OCI-LY1 (cell line): Measurements from ENCODE around the gene MACROD2.

Source experiments
- H2AFZ ChIP-seq: fragments of 200-600 bp; sonication (generic), shearing (Covaris generic); 2 replicates; pipeline ENCODE4 v1.6.0; 2014; ENCODE audit warnings: antibody characterized with exemption, mild to moderate bottlenecking, low read length
- H3F3A ChIP-seq: fragments of 200-600 bp; sonication (generic), shearing (Covaris generic); 2 replicates; pipeline ENCODE4 v1.6.0; 2014; ENCODE audit warnings: mild to moderate bottlenecking, antibody characterized with exemption, low read length, moderate library complexity; ENCODE audit not compliant: insufficient read depth
- H3K27ac ChIP-seq: fragments of 200-600 bp; sonication (generic); 2 replicates; pipeline ENCODE4 v1.5.1; 2014; ENCODE audit warnings: low read length, mixed run types, mild to moderate bottlenecking, low read depth; ENCODE audit not compliant: poor library complexity, severe bottlenecking
- H3K27me3 ChIP-seq: fragments of 200-600 bp; sonication (generic); 2 replicates; pipeline ENCODE4 v1.6.0; 2014; ENCODE audit warnings: antibody characterized with exemption, mild to moderate bottlenecking, low read length, moderate library complexity; ENCODE audit not compliant: insufficient read depth
- H3K36me3 ChIP-seq: fragments of 200-600 bp; sonication (generic); 2 replicates; pipeline ENCODE4 v1.6.1; 2014; ENCODE audit warnings: mild to moderate bottlenecking, antibody characterized with exemption, low read length, moderate library complexity, mixed read lengths; ENCODE audit not compliant: insufficient read depth
- H3K4me1 ChIP-seq: fragments of 200-600 bp; sonication (generic); 2 replicates; pipeline ENCODE4 v1.5.1; 2014; ENCODE audit warnings: mild to moderate bottlenecking, low read length, moderate library complexity; ENCODE audit not compliant: insufficient read depth, severe bottlenecking
- H3K4me2 ChIP-seq: fragments of 200-600 bp; sonication (generic), shearing (Covaris generic); 2 replicates; pipeline ENCODE4 v1.6.1; 2014; ENCODE audit warnings: low read length
- H3K4me3 ChIP-seq: fragments of 200-600 bp; sonication (generic); 2 replicates; pipeline ENCODE4 v1.5.1; 2014; ENCODE audit warnings: low read length, low read depth, mild to moderate bottlenecking, mixed read lengths; ENCODE audit not compliant: poor library complexity, severe bottlenecking
- H3K79me2 ChIP-seq: fragments of 200-600 bp; shearing (Covaris generic); 2 replicates; pipeline ENCODE4 v1.6.1; 2016; ENCODE audit warnings: mixed run types, low read length, mixed read lengths; ENCODE audit not compliant: insufficient read depth
- H3K9ac ChIP-seq: fragments of 200-600 bp; sonication (generic), shearing (Covaris generic); 2 replicates; pipeline ENCODE4 v1.6.1; 2014; ENCODE audit warnings: mild to moderate bottlenecking, low read length, mixed read lengths
- H3K9me2 ChIP-seq: fragments of 200-600 bp; sonication (generic), shearing (Covaris generic); 2 replicates; pipeline ENCODE4 v1.6.1; 2014; ENCODE audit warnings: low read depth, mild to moderate bottlenecking, low read length, mixed read lengths
- H3K9me3 ChIP-seq: fragments of 200-600 bp; shearing (Covaris generic); 2 replicates; pipeline ENCODE4 v1.6.1; 2014; ENCODE audit warnings: low read length, mixed read lengths
- H4K20me1 ChIP-seq: fragments of 200-600 bp; sonication (generic), shearing (Covaris generic); 2 replicates; pipeline ENCODE4 v1.6.0; 2016; ENCODE audit warnings: mild to moderate bottlenecking, low read length; ENCODE audit not compliant: insufficient read depth
- EZH2 ChIP-seq: fragments of 200-600 bp; sonication (generic), shearing (Covaris generic); IDR thresholded peaks from 2 replicates; pipeline ENCODE4 v1.8.0; 2017; ENCODE audit warnings: borderline replicate concordance, mixed run types, mild to moderate bottlenecking, antibody characterized with exemption, low read length, moderate library complexity, mixed read lengths
- TF ChIP-seq, protein P1 (sequence below): fragments of 200-600 bp; sonication (generic), shearing (Covaris generic); IDR thresholded peaks from 2 replicates; pipeline ENCODE4 v1.5.1; 2017; ENCODE audit warnings: mild to moderate bottlenecking, antibody characterized with exemption, low read length, moderate library complexity, mixed read lengths

MACROD2 gene

DNA sequence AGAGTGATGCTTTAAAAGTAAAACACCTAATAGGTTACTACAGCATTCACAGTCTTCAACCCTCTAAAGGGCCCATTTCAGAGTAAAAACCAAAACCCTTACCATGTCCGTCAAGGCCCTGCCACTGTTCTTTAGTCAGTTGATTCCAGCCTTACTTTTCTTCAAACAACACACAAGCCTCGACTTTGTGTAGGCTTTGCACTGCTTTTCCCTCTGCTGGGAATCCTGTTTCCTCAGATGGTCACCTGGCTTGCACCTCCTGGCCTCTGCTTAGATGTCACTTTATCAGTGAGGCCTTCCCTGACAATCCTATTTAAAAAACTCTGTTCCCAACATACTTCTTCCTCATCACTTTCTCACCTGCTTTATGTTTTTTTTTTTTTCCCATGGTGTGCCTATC, 419.2 kb downstream of the MACROD2 start:
- H3K4me1 ChIP-seq: no peaks in the 10 kb centered on the region
- H3K36me3 ChIP-seq: no peaks in the 10 kb centered on the region
- H3K27me3 ChIP-seq: no peaks in the 10 kb centered on the region
- H3F3A ChIP-seq: no peaks in the 10 kb centered on the region
- no peak overlapping the region for H2AFZ ChIP-seq
- no peak overlapping the region for H3K4me2 ChIP-seq
- no peaks in the 10 kb centered on the region for H4K20me1 ChIP-seq
- no peak overlapping the region for H3K9ac ChIP-seq
- H3K4me3 ChIP-seq: no peak overlapping the region
- TF ChIP-seq EZH2: no peak
- TF ChIP-seq, protein P1, sequence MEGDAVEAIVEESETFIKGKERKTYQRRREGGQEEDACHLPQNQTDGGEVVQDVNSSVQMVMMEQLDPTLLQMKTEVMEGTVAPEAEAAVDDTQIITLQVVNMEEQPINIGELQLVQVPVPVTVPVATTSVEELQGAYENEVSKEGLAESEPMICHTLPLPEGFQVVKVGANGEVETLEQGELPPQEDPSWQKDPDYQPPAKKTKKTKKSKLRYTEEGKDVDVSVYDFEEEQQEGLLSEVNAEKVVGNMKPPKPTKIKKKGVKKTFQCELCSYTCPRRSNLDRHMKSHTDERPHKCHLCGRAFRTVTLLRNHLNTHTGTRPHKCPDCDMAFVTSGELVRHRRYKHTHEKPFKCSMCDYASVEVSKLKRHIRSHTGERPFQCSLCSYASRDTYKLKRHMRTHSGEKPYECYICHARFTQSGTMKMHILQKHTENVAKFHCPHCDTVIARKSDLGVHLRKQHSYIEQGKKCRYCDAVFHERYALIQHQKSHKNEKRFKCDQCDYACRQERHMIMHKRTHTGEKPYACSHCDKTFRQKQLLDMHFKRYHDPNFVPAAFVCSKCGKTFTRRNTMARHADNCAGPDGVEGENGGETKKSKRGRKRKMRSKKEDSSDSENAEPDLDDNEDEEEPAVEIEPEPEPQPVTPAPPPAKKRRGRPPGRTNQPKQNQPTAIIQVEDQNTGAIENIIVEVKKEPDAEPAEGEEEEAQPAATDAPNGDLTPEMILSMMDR: no peak
- no peaks in the 10 kb centered on the region for H3K9me3 ChIP-seq
- H3K27ac ChIP-seq: no peak overlapping the region
- H3K9me2 ChIP-seq: no peaks in the 10 kb centered on the region
- no peaks in the 10 kb centered on the region for H3K79me2 ChIP-seq

GRCh38 chr20:14415467-14415866, 420.2 kb downstream of the MACROD2 start:
- Histone ChIP-seq H3K9ac (no peak overlapping the region), H3K4me1 (no peaks in the 10 kb centered on the region), H3K4me3 (no peak overlapping the region), H3K27me3 (no peaks in the 10 kb centered on the region), H3K9me3 (no peaks in the 10 kb centered on the region), H3K9me2 (no peaks in the 10 kb centered on the region), H3F3A (no peaks in the 10 kb centered on the region), H3K27ac (no peak overlapping the region), H2AFZ (no peak overlapping the region), H3K79me2 (no peaks in the 10 kb centered on the region), H3K4me2 (no peak overlapping the region), H3K36me3 (no peaks in the 10 kb centered on the region), H4K20me1 (no peaks in the 10 kb centered on the region)
- TF ChIP-seq EZH2: no peak
- TF ChIP-seq, protein P1: no peak

DNA sequence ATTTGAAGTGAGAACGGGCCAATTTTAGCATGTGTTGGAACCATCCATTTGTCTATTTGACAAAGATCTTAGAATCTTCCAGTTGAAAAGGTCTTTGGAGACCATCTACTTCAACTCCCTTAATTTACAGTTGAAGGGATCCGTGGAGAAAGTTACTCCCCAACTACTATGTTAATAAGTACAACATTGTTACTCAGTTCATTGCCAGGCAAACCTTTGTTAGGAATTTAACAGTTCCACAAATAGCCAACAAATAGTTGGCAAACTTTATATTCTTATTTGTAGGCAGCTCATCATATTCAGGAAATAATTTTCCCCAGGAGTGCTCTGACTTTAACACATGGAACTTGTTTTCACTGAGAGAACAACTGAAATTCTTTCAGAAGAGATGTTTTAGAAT, 423.1 kb downstream of the MACROD2 start:
- no peaks in the 10 kb centered on the region for H3K9me2 ChIP-seq
- no peak overlapping the region for H3K4me3 ChIP-seq
- no peak overlapping the region for H3K9ac ChIP-seq
- H3K4me1 ChIP-seq: no peaks in the 10 kb centered on the region
- H3K9me3 ChIP-seq: no peaks in the 10 kb centered on the region
- no peaks in the 10 kb centered on the region for H3K79me2 ChIP-seq
- no peak overlapping the region for H3K27ac ChIP-seq
- no peak overlapping the region for H2AFZ ChIP-seq
- no peaks in the 10 kb centered on the region for H3K36me3 ChIP-seq
- H3K27me3 ChIP-seq: no peaks in the 10 kb centered on the region
- TF ChIP-seq, protein P1: no peak
- TF ChIP-seq EZH2: no peak
- H3F3A ChIP-seq: no peaks in the 10 kb centered on the region
- no peak overlapping the region for H3K4me2 ChIP-seq
- no peaks in the 10 kb centered on the region for H4K20me1 ChIP-seq
